IPS-NIHi11 (cell line): ENCODE data around the gene CDYL2.
A peak's percentile ranks its signal among the peaks of the same experiment; 100 is the strongest.
"Not testable (repeated sequence)": the region's sequence is repeated elsewhere in the genome, so short reads cannot be mapped to it uniquely, and the experiment has no call there.

Source experiments
- DNase-seq: peaks from one replicate; pipeline ENCODE4 v3.0.0; 2012; ENCODE audit warnings: mixed read lengths, low spot score

Gene CDYL2

DNA sequence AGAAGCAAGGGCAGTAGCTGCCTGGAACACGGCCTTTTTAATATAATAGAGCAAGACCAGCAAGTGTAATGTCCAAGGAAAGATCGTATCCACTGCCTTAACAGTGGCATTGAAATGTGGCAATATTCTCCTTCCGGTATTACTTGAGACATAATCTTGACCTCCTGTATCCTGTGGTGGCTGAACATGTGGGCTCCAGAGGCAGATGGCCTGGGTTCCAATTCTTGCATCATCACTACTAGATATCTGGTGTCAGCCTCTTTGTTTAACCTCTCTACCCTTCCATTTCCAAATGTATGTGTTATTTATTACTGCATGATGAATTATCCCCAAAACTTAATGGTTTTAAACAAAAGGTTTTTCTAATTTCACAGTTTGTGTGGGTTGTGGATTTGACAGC, 3.5 kb upstream of the CDYL2 start:
- no peak for DNase-seq

DNA sequence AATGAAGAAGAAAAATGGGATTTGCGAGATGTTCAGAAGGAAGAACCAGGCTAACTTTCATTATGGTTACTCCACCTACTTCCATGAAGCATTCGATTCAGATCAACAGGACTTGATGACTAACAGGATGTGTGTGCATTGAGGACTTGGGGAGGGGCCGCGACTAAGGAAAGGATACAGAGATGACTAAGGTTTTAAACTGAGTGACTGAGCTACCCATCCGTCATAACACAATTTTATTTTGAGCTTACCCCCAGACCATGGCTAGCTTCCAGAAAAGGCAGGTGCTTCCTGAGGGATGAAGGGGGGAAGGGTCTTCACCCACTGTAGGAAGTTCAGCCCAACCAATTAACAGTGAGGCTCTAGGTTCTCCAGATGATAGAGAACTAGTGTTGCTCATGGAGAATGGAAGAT, 2.5 kb upstream of the CDYL2 start:
- DNase-seq = no peak

- no peak for DNase-seq
Observed at GRCh38 chr16:80806289-80806688, 1.9 kb upstream of the CDYL2 start.

- peak; percentile 52 for DNase-seq
Observed at GRCh38 chr16:80804056-80804525, 307 bp downstream of the CDYL2 start.

DNA sequence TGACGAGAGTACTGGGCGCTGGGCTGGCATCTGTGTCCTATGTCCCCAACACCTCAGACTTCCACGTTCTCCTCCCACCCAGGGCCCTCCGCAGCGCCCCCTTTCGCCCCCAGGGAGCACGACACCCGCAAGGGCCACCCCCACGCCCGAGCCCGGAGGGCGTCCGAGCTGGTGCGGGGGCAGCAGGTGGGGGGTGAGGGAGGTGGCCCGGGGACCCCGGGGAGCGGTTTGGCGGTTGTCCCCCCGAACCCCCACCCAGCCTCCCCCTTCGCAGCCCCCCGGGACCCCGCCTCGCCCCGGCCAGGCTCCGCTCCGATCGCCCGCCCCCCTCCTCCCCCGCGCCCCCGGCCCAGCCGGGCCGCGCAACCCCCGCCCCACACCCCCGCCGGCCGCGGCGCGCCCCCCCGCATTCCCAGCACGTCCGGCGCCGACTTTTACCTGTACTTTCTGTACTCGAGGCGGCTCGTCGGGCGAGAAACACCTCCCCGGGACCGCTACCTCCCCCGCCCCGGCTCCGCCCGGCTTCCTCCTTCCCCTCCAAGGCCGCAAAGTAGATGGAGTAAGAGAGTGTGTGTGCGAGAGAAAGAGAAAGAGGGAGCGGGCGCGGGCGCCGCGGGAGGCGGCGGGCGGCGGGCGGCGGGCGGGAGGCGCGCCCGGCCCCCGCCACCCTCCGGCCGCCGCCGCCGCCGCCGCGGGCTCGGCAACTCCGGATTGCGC, 901 bp downstream of the CDYL2 start:
- peak; percentile 80 for DNase-seq

- no peak for DNase-seq
Observed at GRCh38 chr16:80802902-80803301, 1.5 kb downstream of the CDYL2 start.

DNA sequence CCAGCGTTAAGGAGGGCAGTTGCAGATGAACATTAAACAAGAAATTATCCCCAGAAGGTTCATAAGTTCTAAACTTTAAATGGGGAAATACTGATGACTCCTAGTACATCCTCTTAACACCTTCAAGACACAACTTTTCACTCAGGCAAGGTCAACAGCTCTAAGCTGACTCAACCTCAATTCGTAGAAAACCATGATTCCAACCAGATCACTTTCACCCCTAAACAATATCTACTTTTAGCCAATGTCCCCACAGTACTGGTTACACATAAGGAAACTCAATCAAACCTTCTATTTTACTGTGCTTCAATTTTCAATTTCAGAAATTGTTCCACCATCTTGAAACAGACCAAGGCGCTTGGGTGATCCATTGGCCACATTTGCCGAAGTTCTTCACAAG, 2.3 kb downstream of the CDYL2 start:
- DNase-seq = no peak

DNA sequence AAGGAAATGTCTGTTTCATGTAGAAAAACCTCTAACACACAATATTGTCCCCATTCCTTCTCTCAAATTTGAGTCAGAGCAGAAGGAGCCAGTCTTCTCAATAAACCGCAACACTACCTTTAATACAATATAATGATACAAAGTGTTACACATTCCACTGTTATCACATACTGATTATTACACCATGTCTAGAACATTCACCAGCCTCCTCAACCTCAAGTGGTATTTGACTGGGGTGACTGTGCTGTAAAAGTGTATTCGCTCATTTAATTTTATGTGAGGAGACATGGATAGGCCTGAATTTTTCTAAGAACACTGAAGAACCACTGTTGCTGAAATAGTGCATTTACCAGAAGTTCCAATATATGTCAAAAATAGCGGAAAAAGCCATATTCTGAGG, 10.3 kb downstream of the CDYL2 start:
- no peak for DNase-seq

DNA sequence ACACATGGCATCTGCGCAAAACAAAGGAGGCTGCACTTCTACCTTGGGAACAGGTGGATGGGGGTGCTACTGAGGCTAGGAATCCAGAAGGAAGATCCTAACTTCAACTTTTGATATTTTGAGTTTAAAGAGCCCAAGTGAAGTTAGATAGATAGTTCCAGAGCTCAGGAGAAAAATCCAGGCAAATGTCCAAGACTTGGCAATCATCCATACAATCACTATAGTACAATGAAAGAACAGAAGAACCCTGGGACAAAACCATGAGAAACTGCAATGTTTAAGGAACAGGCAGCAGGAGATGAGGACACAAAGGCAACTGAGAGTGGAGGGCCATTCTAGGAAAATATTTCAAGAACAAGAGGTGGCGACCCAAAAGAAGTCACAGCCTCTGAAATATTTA, 12.4 kb downstream of the CDYL2 start:
- DNase-seq = no peak

- DNase-seq = no peak
Observed at GRCh38 chr16:80791411-80791810, 13.0 kb downstream of the CDYL2 start.

- no peak for DNase-seq
Observed at GRCh38 chr16:80790751-80791150, 13.6 kb downstream of the CDYL2 start.

DNA sequence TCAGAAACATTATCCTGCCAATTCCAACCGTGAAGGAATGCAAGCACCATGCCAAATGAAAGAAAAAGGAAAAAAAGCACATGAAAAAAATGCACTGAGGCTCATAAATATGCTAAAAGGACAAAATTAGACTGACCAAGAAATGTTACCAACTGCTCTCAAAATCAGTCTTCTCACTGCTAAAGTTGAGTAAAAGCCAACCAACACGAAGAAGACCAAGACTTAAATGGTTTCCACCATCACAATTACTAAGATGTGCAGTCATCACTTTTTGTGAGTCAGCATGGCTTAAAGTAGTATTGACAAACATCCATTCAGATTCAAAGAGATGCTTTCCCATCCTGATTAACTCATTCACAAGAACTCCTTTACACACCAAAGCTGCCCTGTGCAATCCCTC, 16.4 kb downstream of the CDYL2 start:
- DNase-seq = no peak

- DNase-seq = not testable (repeated sequence)
Observed at GRCh38 chr16:80786561-80786960, 17.8 kb downstream of the CDYL2 start.

DNA sequence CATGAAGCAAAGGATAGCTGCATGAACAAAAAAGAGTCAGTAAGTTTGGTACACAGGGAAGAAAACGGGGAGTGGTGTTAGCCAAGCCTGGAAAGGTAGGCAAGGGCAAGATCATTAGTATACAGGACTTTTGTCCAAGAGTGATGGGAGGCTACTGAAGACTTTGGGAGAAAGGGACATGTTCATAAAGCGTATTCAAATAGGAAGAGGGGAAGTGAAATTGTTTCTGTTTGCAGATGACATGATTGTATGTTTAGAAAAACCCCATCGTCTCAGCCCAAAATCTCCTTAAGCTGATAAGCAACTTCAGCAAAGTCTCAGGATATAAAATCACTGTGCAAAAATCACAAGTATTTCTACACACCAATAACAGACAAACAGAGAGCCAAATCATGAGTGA, 19.4 kb downstream of the CDYL2 start:
- DNase-seq = no peak

GRCh38 chr16:80778703-80779102, 25.7 kb downstream of the CDYL2 start:
- DNase-seq = no peak

- no peak for DNase-seq
Observed at GRCh38 chr16:80776856-80777255, 27.5 kb downstream of the CDYL2 start.

- no peak for DNase-seq
Observed at GRCh38 chr16:80775450-80775849, 28.9 kb downstream of the CDYL2 start.

DNA sequence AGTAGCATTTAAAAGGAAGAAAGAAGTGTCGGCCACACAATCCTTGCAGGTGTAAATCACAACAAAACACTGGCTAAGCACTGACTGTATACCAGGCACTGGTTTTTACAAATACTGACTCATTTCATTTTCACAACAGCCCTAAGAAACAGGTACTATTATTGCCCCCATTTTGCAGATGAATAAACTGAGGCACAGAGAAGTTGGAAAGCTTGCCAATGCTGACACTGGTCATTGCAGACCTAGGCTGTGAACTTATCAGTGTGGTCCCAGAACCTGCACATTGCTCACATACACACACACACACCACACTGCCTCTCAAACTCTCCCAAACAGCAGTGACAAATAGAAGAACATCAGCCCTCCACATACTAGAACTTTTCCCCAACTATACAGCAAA, 37.6 kb downstream of the CDYL2 start:
- no peak for DNase-seq

GRCh38 chr16:80759419-80760162, 44.8 kb downstream of the CDYL2 start:
- no peak for DNase-seq

GRCh38 chr16:80754476-80754875, 49.9 kb downstream of the CDYL2 start:
- DNase-seq = no peak

DNA sequence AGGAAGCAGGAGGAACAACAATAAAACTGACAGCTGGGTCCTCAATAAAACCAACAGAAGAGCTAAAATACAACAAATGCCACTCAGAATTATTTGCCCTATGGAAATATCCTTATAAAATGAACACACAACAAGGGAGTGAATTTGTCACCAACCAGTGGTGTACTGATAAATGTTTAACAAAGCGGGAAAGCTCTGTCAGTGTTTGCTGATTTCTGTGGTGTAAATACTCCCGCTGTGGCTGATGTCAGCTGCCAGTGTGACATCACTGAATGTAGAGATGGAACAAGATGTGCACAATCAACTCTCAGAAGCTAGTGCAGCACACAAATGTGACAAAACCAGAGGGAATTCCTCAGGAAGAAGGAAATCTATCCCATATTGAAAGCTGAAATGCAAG, 51.9 kb downstream of the CDYL2 start:
- DNase-seq = no peak

DNA sequence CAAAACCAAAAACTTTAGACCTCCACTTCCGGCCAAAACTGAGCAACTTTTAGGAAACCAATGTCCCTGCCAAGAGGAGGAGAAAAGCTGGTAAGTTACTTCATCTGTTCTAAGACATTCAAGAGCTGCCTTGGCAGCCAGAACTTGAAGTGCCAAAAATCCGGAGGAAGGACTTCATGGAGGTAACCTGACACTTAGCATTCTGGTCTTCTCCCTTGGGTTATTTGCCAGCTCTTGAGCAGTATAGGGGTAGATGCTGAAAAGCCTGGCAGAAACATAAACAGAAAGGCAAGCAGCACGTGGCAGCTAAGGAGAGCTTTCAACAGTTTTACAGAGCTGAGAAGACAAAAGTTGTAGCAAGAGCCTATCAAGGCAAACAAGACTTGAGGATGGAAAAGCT, 53.2 kb downstream of the CDYL2 start:
- DNase-seq = no peak

DNA sequence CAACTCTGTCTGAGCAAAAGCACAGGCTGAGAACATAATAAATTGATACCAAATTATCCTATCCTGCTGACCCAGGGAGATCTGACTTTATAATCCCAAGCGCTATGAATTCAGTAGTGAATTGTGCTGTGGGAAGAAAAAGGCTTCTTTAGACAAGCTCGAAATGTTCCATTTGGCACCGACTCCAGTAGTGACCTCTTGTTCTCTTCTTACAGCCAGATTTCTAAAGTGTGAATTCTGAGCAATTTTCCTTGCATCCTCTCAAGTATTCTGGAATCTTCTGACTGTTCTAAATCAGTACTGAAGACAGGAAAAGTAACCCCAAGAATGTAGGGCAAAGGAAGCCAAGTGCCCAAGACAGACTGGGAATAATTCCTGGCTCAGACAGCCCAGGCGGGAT, 58.2 kb downstream of the CDYL2 start:
- no peak for DNase-seq

DNA sequence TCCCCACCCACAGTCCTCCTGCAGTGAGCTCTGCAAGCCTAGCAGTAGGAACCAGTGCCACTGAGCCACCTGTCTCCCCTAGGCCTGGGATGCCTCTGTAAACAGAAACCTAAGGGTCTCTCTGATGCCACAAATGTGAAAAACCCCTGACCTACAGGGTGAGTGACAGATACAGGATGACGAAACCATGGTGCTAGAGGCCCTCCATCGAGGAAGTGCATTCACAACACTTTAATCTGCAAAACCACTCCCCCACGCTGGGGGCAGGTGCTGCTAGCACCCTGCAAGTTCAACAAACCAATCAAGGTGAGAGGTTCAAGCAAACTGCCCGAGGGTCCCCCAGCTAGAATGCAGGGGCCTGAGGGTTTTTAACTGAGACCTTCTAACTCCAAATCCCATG, 59.5 kb downstream of the CDYL2 start:
- DNase-seq = no peak
